ENCODE results near the gene GLI3.

DNA sequence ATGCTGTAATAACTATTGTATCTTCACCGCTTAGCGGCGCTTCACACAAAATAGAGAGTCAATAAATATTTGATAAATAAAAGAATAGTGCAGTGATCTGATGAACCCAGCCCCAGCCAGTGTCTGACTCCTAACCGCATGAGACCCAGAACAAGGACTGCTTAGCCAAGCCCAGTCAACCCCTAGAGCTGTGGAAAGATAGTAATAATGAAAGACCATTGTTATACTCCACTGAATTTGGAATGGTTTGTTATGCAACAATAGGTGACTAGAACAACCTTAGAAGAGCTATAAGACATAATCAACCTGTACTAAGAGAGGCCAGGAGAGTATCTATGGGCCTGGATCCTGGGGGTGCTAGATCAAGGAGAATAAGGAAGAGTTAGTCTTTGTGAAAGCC is 303.6 kb downstream of the GLI3 start:
- TF ChIP-seq, protein P1, sequence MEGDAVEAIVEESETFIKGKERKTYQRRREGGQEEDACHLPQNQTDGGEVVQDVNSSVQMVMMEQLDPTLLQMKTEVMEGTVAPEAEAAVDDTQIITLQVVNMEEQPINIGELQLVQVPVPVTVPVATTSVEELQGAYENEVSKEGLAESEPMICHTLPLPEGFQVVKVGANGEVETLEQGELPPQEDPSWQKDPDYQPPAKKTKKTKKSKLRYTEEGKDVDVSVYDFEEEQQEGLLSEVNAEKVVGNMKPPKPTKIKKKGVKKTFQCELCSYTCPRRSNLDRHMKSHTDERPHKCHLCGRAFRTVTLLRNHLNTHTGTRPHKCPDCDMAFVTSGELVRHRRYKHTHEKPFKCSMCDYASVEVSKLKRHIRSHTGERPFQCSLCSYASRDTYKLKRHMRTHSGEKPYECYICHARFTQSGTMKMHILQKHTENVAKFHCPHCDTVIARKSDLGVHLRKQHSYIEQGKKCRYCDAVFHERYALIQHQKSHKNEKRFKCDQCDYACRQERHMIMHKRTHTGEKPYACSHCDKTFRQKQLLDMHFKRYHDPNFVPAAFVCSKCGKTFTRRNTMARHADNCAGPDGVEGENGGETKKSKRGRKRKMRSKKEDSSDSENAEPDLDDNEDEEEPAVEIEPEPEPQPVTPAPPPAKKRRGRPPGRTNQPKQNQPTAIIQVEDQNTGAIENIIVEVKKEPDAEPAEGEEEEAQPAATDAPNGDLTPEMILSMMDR (conservative IDR thresholded peaks at IDR 0.05; ENCODE audit: low read depth, low read length): no peak
- TF ChIP-seq RFX5 (IDR thresholded peaks at IDR 0.05; ENCODE audit: low read depth, low read length): no peak

Data from IMR-90 (cell line).